ENCODE data around the gene LRP5.

LRP5 gene

GRCh38 chr11:68309621-68310185 lies 2.7 kb upstream of the LRP5 start:
- DNase-seq (ENCODE audit: low spot score), result no peak

- no peak for DNase-seq (ENCODE audit: low spot score)
Measured at GRCh38 chr11:68311160-68312116, 953 bp upstream of the LRP5 start.

- peak; percentile 78 for DNase-seq (ENCODE audit: low spot score)
Measured at GRCh38 chr11:68312780-68313573, 586 bp downstream of the LRP5 start.

GRCh38 chr11:68313574-68314202 lies 1.3 kb downstream of the LRP5 start:
- peak; percentile 55 for DNase-seq (ENCODE audit: low spot score)

GRCh38 chr11:68314203-68315170 lies 2.1 kb downstream of the LRP5 start:
- peak; percentile 41 for DNase-seq (ENCODE audit: low spot score)

- DNase-seq (ENCODE audit: low spot score), result no peak
Measured at GRCh38 chr11:68315171-68315920, 3.0 kb downstream of the LRP5 start.

- no peak for DNase-seq (ENCODE audit: low spot score)
Measured at GRCh38 chr11:68317147-68317785, 4.9 kb downstream of the LRP5 start.

- DNase-seq (ENCODE audit: low spot score), result no peak
Measured at GRCh38 chr11:68321293-68322051, 9.1 kb downstream of the LRP5 start.

- DNase-seq (ENCODE audit: low spot score), result no peak
Measured at GRCh38 chr11:68322052-68322430, 9.7 kb downstream of the LRP5 start.

- DNase-seq (ENCODE audit: low spot score), result no peak
Measured at GRCh38 chr11:68324241-68324640, 11.8 kb downstream of the LRP5 start.

- no peak for DNase-seq (ENCODE audit: low spot score)
Measured at GRCh38 chr11:68324695-68325094, 12.3 kb downstream of the LRP5 start.

GRCh38 chr11:68325183-68325906 lies 13.0 kb downstream of the LRP5 start:
- DNase-seq (ENCODE audit: low spot score), result no peak

- DNase-seq (ENCODE audit: low spot score), result no peak
Measured at GRCh38 chr11:68325907-68326220, 13.5 kb downstream of the LRP5 start.

GRCh38 chr11:68326334-68327215 lies 14.2 kb downstream of the LRP5 start:
- DNase-seq (ENCODE audit: low spot score), result no peak

- no peak for DNase-seq (ENCODE audit: low spot score)
Measured at GRCh38 chr11:68327586-68328370, 15.4 kb downstream of the LRP5 start.

GRCh38 chr11:68328374-68329091 lies 16.1 kb downstream of the LRP5 start:
- no peak for DNase-seq (ENCODE audit: low spot score)

All from D341Med (cell line).